GM15510 (cell line): Measurements from ENCODE around the gene PRSS22.

Source experiments
- POLR2A ChIP-seq: IDR thresholded peaks from 3 replicates; pipeline ENCODE4 v1.6.1; 2011; ENCODE audit warnings: borderline replicate concordance; ENCODE audit not compliant: insufficient read length; ENCODE audit errors: extremely low read depth

Gene PRSS22

GRCh38 chr16:2803545-2804195 lies 54.3 kb downstream of the PRSS22 start:
- no peak for TF ChIP-seq POLR2A
